OCI-LY3 (cell line): ENCODE data around the gene OR5K4.

Source experiments
- EZH2phosphoT487 ChIP-seq: fragments of 200-600 bp; shearing (Covaris generic); IDR thresholded peaks from 2 replicates; pipeline ENCODE4 v1.6.1; 2018; ENCODE audit warnings: antibody characterized with exemption, mixed run types, low read depth
- TF ChIP-seq, protein P1 (sequence below): fragments of 200-600, 300-600 bp; sonication (generic); IDR thresholded peaks from 2 replicates; pipeline ENCODE4 v1.5.1; 2014; ENCODE audit warnings: antibody characterized with exemption, low read length, low read depth

GRCh38 chr3:98322101-98322500 lies 31.6 kb upstream of the OR5K4 start:
- TF ChIP-seq, protein P1, sequence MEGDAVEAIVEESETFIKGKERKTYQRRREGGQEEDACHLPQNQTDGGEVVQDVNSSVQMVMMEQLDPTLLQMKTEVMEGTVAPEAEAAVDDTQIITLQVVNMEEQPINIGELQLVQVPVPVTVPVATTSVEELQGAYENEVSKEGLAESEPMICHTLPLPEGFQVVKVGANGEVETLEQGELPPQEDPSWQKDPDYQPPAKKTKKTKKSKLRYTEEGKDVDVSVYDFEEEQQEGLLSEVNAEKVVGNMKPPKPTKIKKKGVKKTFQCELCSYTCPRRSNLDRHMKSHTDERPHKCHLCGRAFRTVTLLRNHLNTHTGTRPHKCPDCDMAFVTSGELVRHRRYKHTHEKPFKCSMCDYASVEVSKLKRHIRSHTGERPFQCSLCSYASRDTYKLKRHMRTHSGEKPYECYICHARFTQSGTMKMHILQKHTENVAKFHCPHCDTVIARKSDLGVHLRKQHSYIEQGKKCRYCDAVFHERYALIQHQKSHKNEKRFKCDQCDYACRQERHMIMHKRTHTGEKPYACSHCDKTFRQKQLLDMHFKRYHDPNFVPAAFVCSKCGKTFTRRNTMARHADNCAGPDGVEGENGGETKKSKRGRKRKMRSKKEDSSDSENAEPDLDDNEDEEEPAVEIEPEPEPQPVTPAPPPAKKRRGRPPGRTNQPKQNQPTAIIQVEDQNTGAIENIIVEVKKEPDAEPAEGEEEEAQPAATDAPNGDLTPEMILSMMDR: no peak
- TF ChIP-seq EZH2phosphoT487: no peak
